ENCODE data around the gene CFAP299.

- TF ChIP-seq POLR2A (IDR thresholded peaks at IDR 0.05) (no peak), CTCF (IDR thresholded peaks at IDR 0.05) (no peak)
Measured at GRCh38 chr4:80578001-80578400, 242.5 kb downstream of the CFAP299 start.

Data from Peyer's patch (tissue), 4 donors.